Omental fat pad (tissue), 4 donors: ENCODE measurements around the gene ESRRA. TPM values are rescaled to one million over a fixed set of nuclear protein-coding genes. Genes with fewer than 3 reads are reported as not detected.

Experiments
- ATAC-seq: fragments of 150-250 bp; one replicate; pipeline ENCODE4 v1.9.1; 2016; ENCODE audit warnings: mild to moderate bottlenecking, moderate library complexity; ENCODE audit not compliant: low FRiP score
- DNase-seq: peaks from one replicate; pipeline ENCODE4 v3.0.0-alpha.2; 2019; ENCODE audit warnings: low spot score
- CTCF ChIP-seq, 3 donors: fragments of 450-650 bp; IDR thresholded peaks; one replicate each; pipeline ENCODE4 v1.5.1; 2016 to 2017; ENCODE audit warnings: antibody characterized with exemption in 3 of 3, mild to moderate bottlenecking in 3 of 3, moderate library complexity in 2 of 3
- total RNA-seq, 4 donors: library from RNA; depleted of rRNA; stranded (reverse); fragments of >200 nt; gene quantifications; one replicate each; pipeline ENCODE4 v1.1.0, GENCODE V29; 2016

Gene ESRRA
- total RNA-seq, 4 donors from 2014 or later: 32.1 to 50.8 (median 44.6) TPM

- no peak for ATAC-seq
- DNase-seq: no peak
- no peak for TF ChIP-seq CTCF (IDR thresholded peaks at IDR 0.05)
Observed at GRCh38 chr11:64266339-64266738, 39.0 kb upstream of the ESRRA start.

- ATAC-seq: no peak
- no peak for DNase-seq
- TF ChIP-seq CTCF (IDR thresholded peaks at IDR 0.05): no peak
Observed at GRCh38 chr11:64267207-64267945, 37.9 kb upstream of the ESRRA start.

GRCh38 chr11:64268025-64268892 lies 37.1 kb upstream of the ESRRA start:
- ATAC-seq: no peak
- DNase-seq: no peak
- no peak for TF ChIP-seq CTCF (IDR thresholded peaks at IDR 0.05)

- DNase-seq (no peak), ATAC-seq (no peak)
- no peak for TF ChIP-seq CTCF (IDR thresholded peaks at IDR 0.05)
Observed at GRCh38 chr11:64268893-64269539, 36.3 kb upstream of the ESRRA start.

- ATAC-seq: peak; percentile 94
- DNase-seq: peak; percentile 88
- no peak for TF ChIP-seq CTCF (IDR thresholded peaks at IDR 0.05)
Observed at GRCh38 chr11:64269540-64270220, 35.6 kb upstream of the ESRRA start.

GRCh38 chr11:64275031-64275800 lies 30.1 kb upstream of the ESRRA start:
- ATAC-seq (no peak), DNase-seq (no peak)

More at GRCh38 chr11:64275031-64275800, 30.1 kb upstream of the ESRRA start:
- TF ChIP-seq CTCF (IDR thresholded peaks at IDR 0.05): no peak
